Lower leg skin (tissue), 4 donors: ENCODE measurements around the gene ZNF524. TPM values are rescaled to one million over a fixed set of nuclear protein-coding genes. Genes with fewer than 3 reads are reported as not detected.

Experiments used
- DNase-seq, 2 donors: peaks; one replicate each; pipeline ENCODE4 v3.0.0-alpha.2; 2019; ENCODE audit warnings: low spot score in 2 of 2
- H3K4me3 ChIP-seq: fragments of 200-600 bp; sonication (generic); 2 replicates; pipeline ENCODE4 v1.5.1; 2017; ENCODE audit warnings: mild to moderate bottlenecking, low read depth; ENCODE audit not compliant: poor library complexity, severe bottlenecking
- CTCF ChIP-seq, 3 donors: fragments of 450-650 bp; IDR thresholded peaks; one replicate each; pipeline ENCODE4 v1.5.1; 2016; ENCODE audit warnings: antibody characterized with exemption in 3 of 3, mild to moderate bottlenecking in 3 of 3, moderate library complexity in 2 of 3
- POLR2A ChIP-seq, 2 donors: fragments of 450-650 bp; IDR thresholded peaks; one replicate each; pipeline ENCODE4 v1.6.1; 2016 to 2017; ENCODE audit warnings: antibody characterized with exemption in 2 of 2, mild to moderate bottlenecking in 1 of 2, moderate library complexity in 1 of 2
- WGBS, 2 donors: methylation state at CpG; one replicate each; pipeline ENCODE4 v1.1.5; 2018; 5-methylcytosine and 5-hydroxymethylcytosine counted together
- intact Hi-C: fragments of 100-400 bp; cut with DNase I; formaldehyde crosslinking; loops from one replicate; pipeline ENCODE4 v1.15.0; 2023; ENCODE audit warnings: low total_unique reads
- total RNA-seq, 4 donors: library from RNA; depleted of rRNA; stranded (reverse); fragments of >200 nt; gene quantifications; one replicate each; pipeline ENCODE4 v1.1.0, GENCODE V29; 2016

ZNF524 gene
- total RNA-seq, 4 donors from 2014 or later = 58.4 to 88.3 (median 78.3) TPM

- WGBS, 2 donors = 91 to 93% methylated on average over 59 to 68 of the region's 75 CpGs
- intact Hi-C loops = loop anchor here (10.0 kb wide), 1 partner anchor 99 kb away; no protein-coding TSS in a partner anchor
- TF ChIP-seq CTCF (IDR thresholded peaks at IDR 0.05) = no peak
- no peak for TF ChIP-seq POLR2A (IDR thresholded peaks at IDR 0.05)
- no peak overlapping the region for H3K4me3 ChIP-seq
- no peak for DNase-seq
These were observed 14.0 kb downstream of the ZNF524 start for GRCh38 chr19:55613930-55614710.

GRCh38 chr19:55614711-55615542 is 14.8 kb downstream of the ZNF524 start:
- intact Hi-C loops = loop anchor here (10.0 kb wide), 1 partner anchor 100 kb away; no protein-coding TSS in a partner anchor
- DNase-seq = no peak
- WGBS, 2 donors = 97 to 98% methylated on average over 61 to 83 of the region's 98 CpGs
- TF ChIP-seq POLR2A (IDR thresholded peaks at IDR 0.05) (no peak), CTCF (IDR thresholded peaks at IDR 0.05) (no peak)
- H3K4me3 ChIP-seq = no peak overlapping the region

- H3K4me3 ChIP-seq = no peak overlapping the region
- TF ChIP-seq CTCF (IDR thresholded peaks at IDR 0.05) (no peak), POLR2A (IDR thresholded peaks at IDR 0.05) (no peak)
- intact Hi-C loops = loop anchor here (10.0 kb wide), 1 partner anchor 101 kb away; no protein-coding TSS in a partner anchor
- DNase-seq = no peak
- WGBS, 2 donors = 95 to 97% methylated on average over 58 to 76 of the region's 88 CpGs
These were observed 15.7 kb downstream of the ZNF524 start for GRCh38 chr19:55615543-55616394.

- intact Hi-C loops = loop anchor here (10.0 kb wide), 1 partner anchor 102 kb away; no protein-coding TSS in a partner anchor
- no peak overlapping the region for H3K4me3 ChIP-seq
- no peak for TF ChIP-seq POLR2A (IDR thresholded peaks at IDR 0.05)
- TF ChIP-seq CTCF (IDR thresholded peaks at IDR 0.05) = no peak
- no peak for DNase-seq
- WGBS, 2 donors = 97% methylated on average over 20 to 38 of the region's 38 CpGs
These were observed 16.3 kb downstream of the ZNF524 start for GRCh38 chr19:55616395-55616875.

- 85 to 88% methylated on average over 8 of the region's 8 CpGs for WGBS, 2 donors
- no peak for TF ChIP-seq POLR2A (IDR thresholded peaks at IDR 0.05)
- TF ChIP-seq CTCF (IDR thresholded peaks at IDR 0.05) = no peak
- H3K4me3 ChIP-seq = no peak overlapping the region
- DNase-seq = no peak
- intact Hi-C loops = loop anchor here (10.0 kb wide), 1 partner anchor 103 kb away; no protein-coding TSS in a partner anchor
These were observed 17.3 kb downstream of the ZNF524 start for GRCh38 chr19:55617426-55617825.
